ENCODE results near the gene TSC22D3. TPM values are rescaled to one million over a fixed set of nuclear protein-coding genes. Genes with fewer than 3 reads are reported as not detected.

Gene TSC22D3
- total and polyA plus RNA-seq, 7 donors, result 40.5 to 551 (median 272) TPM

- no peak for TF ChIP-seq EP300 (IDR thresholded peaks at IDR 0.05)
- TF ChIP-seq POLR2AphosphoS5 (IDR thresholded peaks at IDR 0.05), result peak in 3 of 4 donors; percentile 24 to 56 (median 49)
- TF ChIP-seq CTCF (IDR thresholded peaks at IDR 0.05), result peak; percentile 39 to 75 (median 64)
Observed at GRCh38 chrX:107776649-107777535, 1.3 kb upstream of the TSC22D3 start.

GRCh38 chrX:107775000-107775733 lies 420 bp downstream of the TSC22D3 start:
- WGBS, 2 donors, result 5 to 12% methylated on average over 40 of the region's 40 CpGs
- DNase-seq, result peak; percentile 71
- H3K9me3 ChIP-seq, result no peaks in the 10 kb centered on the region
- H3K4me1 ChIP-seq, result peaks cover 0 to 17% (median 4%) of the 10 kb centered on the region in 4 donors
- TF ChIP-seq POLR2AphosphoS5 (IDR thresholded peaks at IDR 0.05) (no peak), EP300 (IDR thresholded peaks at IDR 0.05) (no peak), CTCF (IDR thresholded peaks at IDR 0.05) (no peak), POLR2A (IDR thresholded peaks at IDR 0.05) (peak; percentile 13 to 33)
- no peaks in the 10 kb centered on the region for H3K27me3 ChIP-seq
- H3K27ac ChIP-seq, result peak overlapping the region; percentile 83 to 87 (median 85)
- H3K4me3 ChIP-seq, result peak overlapping the region; percentile 44 to 64 (median 54)
- H3K36me3 ChIP-seq, result no peaks in the 10 kb centered on the region
- intact Hi-C loops (cut with DNase I), result loop anchor here (5.0 kb wide), 1 partner anchor 118 kb away; no protein-coding TSS in a partner anchor

More at GRCh38 chrX:107776649-107777535, 1.3 kb upstream of the TSC22D3 start:
- Histone ChIP-seq H3K27me3 (no peaks in the 10 kb centered on the region), H3K9me3 (no peaks in the 10 kb centered on the region), H3K27ac (peak overlapping the region; percentile 83 to 87 (median 85)), H3K4me3 (peak overlapping the region; percentile 44 to 64 (median 54)), H3K4me1 (peaks cover 0 to 17% (median 4%) of the 10 kb centered on the region in 4 donors), H3K36me3 (no peaks in the 10 kb centered on the region)
- intact Hi-C loops (cut with DNase I), result loop anchor here (1.0 to 5.0 kb wide), 3 partner anchors 59 to 120 kb away; no protein-coding TSS in a partner anchor
- WGBS, 2 donors, result 5% methylated on average over 20 of the region's 20 CpGs
- DNase-seq, result peak; percentile 93

GRCh38 chrX:107773906-107774435 lies 1.6 kb downstream of the TSC22D3 start:
- Histone ChIP-seq H3K27me3 (no peaks in the 10 kb centered on the region), H3K36me3 (no peaks in the 10 kb centered on the region), H3K4me1 (peaks cover 0 to 17% (median 4%) of the 10 kb centered on the region in 4 donors), H3K4me3 (peak overlapping the region in 3 of 4 donors; percentile 51 to 64 (median 56)), H3K9me3 (no peaks in the 10 kb centered on the region), H3K27ac (peak overlapping the region in 3 of 4 donors; percentile 84 to 87 (median 86))
- intact Hi-C loops (cut with DNase I), result no loop called here
- 90 to 95% methylated on average over 9 of the region's 9 CpGs for WGBS, 2 donors
- TF ChIP-seq POLR2A (IDR thresholded peaks at IDR 0.05) (no peak), POLR2AphosphoS5 (IDR thresholded peaks at IDR 0.05) (no peak), EP300 (IDR thresholded peaks at IDR 0.05) (no peak), CTCF (IDR thresholded peaks at IDR 0.05) (no peak)
- DNase-seq, result no peak

- intact Hi-C loops (cut with DNase I), result no loop called here
- H3K27ac ChIP-seq, result peak overlapping the region in 1 of 4 donors; percentile 84
- WGBS, 2 donors, result 80 to 84% methylated on average over 8 of the region's 8 CpGs
- H3K4me3 ChIP-seq, result peak overlapping the region in 2 of 4 donors; percentile 51 to 56
- no peak for DNase-seq
- H3K4me1 ChIP-seq, result peaks cover 0 to 17% (median 4%) of the 10 kb centered on the region in 4 donors
- TF ChIP-seq POLR2AphosphoS5 (IDR thresholded peaks at IDR 0.05), result no peak
- TF ChIP-seq POLR2A (IDR thresholded peaks at IDR 0.05), result no peak
- no peak for TF ChIP-seq CTCF (IDR thresholded peaks at IDR 0.05)
- TF ChIP-seq EP300 (IDR thresholded peaks at IDR 0.05), result no peak
- H3K9me3 ChIP-seq, result no peaks in the 10 kb centered on the region
- H3K36me3 ChIP-seq, result no peaks in the 10 kb centered on the region
- H3K27me3 ChIP-seq, result no peaks in the 10 kb centered on the region
Observed at GRCh38 chrX:107773206-107773605, 2.4 kb downstream of the TSC22D3 start.
